ENCODE data around the gene LRMDA.

Gene LRMDA

GRCh38 chr10:75980419-75981002 is 549.1 kb downstream of the LRMDA start:
- TF ChIP-seq CTCF (IDR thresholded peaks at IDR 0.05; ENCODE audit: control insufficient read depth, extremely low read depth, insufficient read depth): no peak
- H3K4me3 ChIP-seq (ENCODE audit: low read depth, low read length): no peak overlapping the region

GRCh38 chr10:75982611-75983369 is 551.4 kb downstream of the LRMDA start:
- peak; percentile 1 for DNase-seq (ENCODE audit: low read depth)
- H3K4me3 ChIP-seq (ENCODE audit: low read depth, low read length): no peak overlapping the region
- no peak for TF ChIP-seq CTCF (IDR thresholded peaks at IDR 0.05; ENCODE audit: control insufficient read depth, extremely low read depth, insufficient read depth)

More at GRCh38 chr10:75980419-75981002, 549.1 kb downstream of the LRMDA start:
- no peak for DNase-seq (ENCODE audit: low read depth)

GRCh38 chr10:75984067-75984466 is 552.6 kb downstream of the LRMDA start:
- DNase-seq (ENCODE audit: low read depth): no peak
- no peak overlapping the region for H3K4me3 ChIP-seq (ENCODE audit: low read depth, low read length)
- no peak for TF ChIP-seq CTCF (IDR thresholded peaks at IDR 0.05; ENCODE audit: control insufficient read depth, extremely low read depth, insufficient read depth)

GRCh38 chr10:75987616-75988015 is 556.2 kb downstream of the LRMDA start:
- no peak overlapping the region for H3K4me3 ChIP-seq (ENCODE audit: low read depth, low read length)
- TF ChIP-seq CTCF (IDR thresholded peaks at IDR 0.05; ENCODE audit: control insufficient read depth, extremely low read depth, insufficient read depth): no peak
- DNase-seq (ENCODE audit: low read depth): no peak

GRCh38 chr10:75994357-75995040 is 563.1 kb downstream of the LRMDA start:
- H3K4me3 ChIP-seq (ENCODE audit: low read depth, low read length): no peak overlapping the region
- no peak for TF ChIP-seq CTCF (IDR thresholded peaks at IDR 0.05; ENCODE audit: control insufficient read depth, extremely low read depth, insufficient read depth)
- DNase-seq (ENCODE audit: low read depth): no peak

GRCh38 chr10:75995041-75995430 is 563.6 kb downstream of the LRMDA start:
- TF ChIP-seq CTCF (IDR thresholded peaks at IDR 0.05; ENCODE audit: control insufficient read depth, extremely low read depth, insufficient read depth): no peak
- DNase-seq (ENCODE audit: low read depth): no peak
- H3K4me3 ChIP-seq (ENCODE audit: low read depth, low read length): no peak overlapping the region

All from LNCaP clone FGC (cell line).